Erythroblast (primary cell): ENCODE data around the gene RGS1.

Experiments used
- GATA1 ChIP-seq: IDR thresholded peaks from 2 replicates; pipeline ENCODE4 v1.6.1; 2011; ENCODE audit warnings: low read depth, mild to moderate bottlenecking, control low read depth, low read length, moderate library complexity
- POLR2A ChIP-seq: IDR thresholded peaks from 2 replicates; pipeline ENCODE4 v1.6.1; 2011; ENCODE audit warnings: mild to moderate bottlenecking, low read length

GRCh38 chr1:192627901-192628300 is 52.3 kb downstream of the RGS1 start:
- TF ChIP-seq POLR2A (no peak), GATA1 (no peak)
